GM12873 (cell line): ENCODE data around the gene NUBPL.

ENCODE experiments used
- CTCF ChIP-seq: IDR thresholded peaks from 2 replicates; pipeline ENCODE4 v1.5.1; 2012; ENCODE audit warnings: low read depth, mild to moderate bottlenecking, moderate library complexity, low read length, control low read depth; ENCODE audit not compliant: insufficient read depth; ENCODE audit errors: missing control alignments

The NUBPL gene

GRCh38 chr14:31788340-31788739 lies 227.1 kb downstream of the NUBPL start:
- TF ChIP-seq CTCF: no peak

- no peak for TF ChIP-seq CTCF
Observed at GRCh38 chr14:31792726-31793125, 231.5 kb downstream of the NUBPL start.

GRCh38 chr14:31802838-31803237 lies 241.6 kb downstream of the NUBPL start:
- TF ChIP-seq CTCF: no peak

- TF ChIP-seq CTCF: no peak
Observed at GRCh38 chr14:31806249-31806648, 245.0 kb downstream of the NUBPL start.

- TF ChIP-seq CTCF: no peak
Observed at GRCh38 chr14:31819281-31819680, 258.1 kb downstream of the NUBPL start.

- no peak for TF ChIP-seq CTCF
Observed at GRCh38 chr14:31825459-31825858, 264.3 kb downstream of the NUBPL start.

GRCh38 chr14:31827325-31827724 lies 266.1 kb downstream of the NUBPL start:
- no peak for TF ChIP-seq CTCF
